ENCODE data around the gene H1-8.

Gene H1-8

GRCh38 chr3:129573493-129573892 is 30.5 kb downstream of the H1-8 start:
- DNase-seq (ENCODE audit: low read depth), result no peak

- DNase-seq (ENCODE audit: low read depth), result no peak
Measured at GRCh38 chr3:129574206-129574605, 31.2 kb downstream of the H1-8 start.

DNA sequence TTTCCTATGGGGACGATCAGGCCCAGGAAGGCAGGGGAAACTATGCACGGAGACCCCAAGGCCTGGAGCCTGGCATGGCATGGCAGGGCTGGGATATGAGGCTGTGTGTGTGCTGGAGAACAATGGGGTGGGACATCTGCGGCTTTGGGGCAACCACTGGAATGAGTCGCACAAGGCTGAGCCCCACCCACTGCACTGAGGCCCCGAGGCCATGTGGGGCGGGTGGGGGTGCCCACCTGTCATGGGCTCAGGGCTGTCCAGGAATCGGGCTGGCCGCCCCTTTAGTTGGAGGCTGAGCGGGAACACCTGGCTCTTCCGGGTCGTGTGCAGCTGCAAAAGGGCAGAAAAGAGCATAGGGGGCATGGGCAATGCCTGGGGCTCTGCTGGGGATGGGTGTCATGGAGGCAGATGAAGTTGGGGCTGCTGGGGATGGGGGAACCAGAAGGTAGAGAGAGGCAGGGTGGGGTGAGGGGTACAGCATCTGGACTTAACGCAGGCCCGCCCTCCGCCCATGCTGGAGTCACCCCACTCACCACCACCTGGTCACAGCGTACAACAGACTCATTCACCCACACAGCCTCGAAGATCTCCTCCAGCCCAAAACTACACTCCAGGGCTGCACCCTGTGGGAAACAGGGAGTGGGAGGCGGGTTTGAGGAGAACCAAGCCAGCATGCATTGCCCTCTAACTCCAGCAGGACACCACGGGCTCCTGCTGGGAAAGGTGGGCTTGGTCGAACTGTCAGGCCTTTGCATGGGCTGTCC is 32.4 kb downstream of the H1-8 start:
- DNase-seq (ENCODE audit: low read depth), result no peak

GRCh38 chr3:129575997-129576384 is 33.0 kb downstream of the H1-8 start:
- no peak for DNase-seq (ENCODE audit: low read depth)

GRCh38 chr3:129576514-129577352 is 33.8 kb downstream of the H1-8 start:
- peak; percentile 21 for DNase-seq (ENCODE audit: low read depth)

DNA sequence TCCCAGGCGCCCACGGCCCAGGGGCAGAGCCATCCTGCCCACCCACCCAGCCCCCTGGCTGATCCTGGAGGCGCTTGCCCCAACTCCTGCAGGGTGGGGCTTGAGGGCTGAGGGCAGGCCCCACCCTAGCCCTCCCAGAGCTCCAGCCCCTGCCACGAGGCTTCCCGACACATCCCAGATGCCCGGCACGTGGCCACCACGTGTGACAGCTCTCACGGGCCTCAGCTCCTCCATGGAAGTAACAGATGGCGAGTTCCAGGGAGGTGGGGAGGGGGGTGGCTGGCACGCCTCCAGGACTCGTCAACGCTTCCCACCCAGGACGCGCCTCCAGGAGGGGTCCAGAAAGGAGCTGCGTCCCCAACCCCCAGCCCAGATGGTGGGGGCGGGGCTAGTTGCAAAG is 34.4 kb downstream of the H1-8 start:
- no peak for DNase-seq (ENCODE audit: low read depth)

GRCh38 chr3:129577925-129578786 is 35.2 kb downstream of the H1-8 start:
- DNase-seq (ENCODE audit: low read depth), result no peak

DNA sequence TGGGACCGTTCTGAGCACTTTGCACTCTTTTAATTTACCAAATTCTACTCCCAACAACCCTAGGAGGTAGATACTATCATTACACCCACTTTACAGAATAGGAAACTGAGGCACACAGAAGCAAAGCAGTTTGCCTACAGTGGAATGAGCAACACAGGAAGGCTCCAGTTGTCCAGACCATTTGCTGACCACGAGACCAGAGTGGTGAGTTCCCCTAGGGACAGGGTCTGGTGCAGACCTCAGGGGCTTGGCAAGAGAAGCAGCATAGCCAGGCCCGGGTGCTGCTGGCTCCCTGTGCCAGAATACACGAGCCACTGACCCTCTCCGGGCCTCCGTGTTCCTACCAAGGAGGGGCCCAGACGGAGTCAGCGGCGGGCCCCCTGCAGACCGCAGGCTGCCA is 37.0 kb downstream of the H1-8 start:
- no peak for DNase-seq (ENCODE audit: low read depth)

- no peak for DNase-seq (ENCODE audit: low read depth)
Measured at GRCh38 chr3:129581623-129582022, 38.6 kb downstream of the H1-8 start.

GRCh38 chr3:129582799-129583198 is 39.8 kb downstream of the H1-8 start:
- DNase-seq (ENCODE audit: low read depth), result no peak

GRCh38 chr3:129583289-129583688 is 40.3 kb downstream of the H1-8 start:
- no peak for DNase-seq (ENCODE audit: low read depth)

DNA sequence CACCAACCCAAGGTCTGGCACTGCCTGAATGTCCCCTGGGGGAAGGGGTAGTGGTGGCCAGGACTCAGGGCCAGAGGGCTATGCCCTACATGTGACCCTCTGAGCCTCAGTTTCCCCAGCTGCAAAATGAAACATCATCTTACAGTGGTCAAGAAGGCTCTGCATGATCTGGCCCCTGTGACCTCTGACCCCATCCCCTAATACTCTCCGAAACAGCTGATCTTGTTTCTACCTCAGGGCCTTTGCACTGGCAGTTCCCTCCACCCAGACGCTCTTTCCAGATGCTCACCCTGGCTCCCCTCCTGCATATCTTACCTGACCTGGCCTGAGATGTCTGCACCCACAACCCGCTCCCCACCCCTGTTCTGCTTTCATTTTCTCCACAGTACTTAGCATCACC is 41.7 kb downstream of the H1-8 start:
- DNase-seq (ENCODE audit: low read depth), result no peak

DNA sequence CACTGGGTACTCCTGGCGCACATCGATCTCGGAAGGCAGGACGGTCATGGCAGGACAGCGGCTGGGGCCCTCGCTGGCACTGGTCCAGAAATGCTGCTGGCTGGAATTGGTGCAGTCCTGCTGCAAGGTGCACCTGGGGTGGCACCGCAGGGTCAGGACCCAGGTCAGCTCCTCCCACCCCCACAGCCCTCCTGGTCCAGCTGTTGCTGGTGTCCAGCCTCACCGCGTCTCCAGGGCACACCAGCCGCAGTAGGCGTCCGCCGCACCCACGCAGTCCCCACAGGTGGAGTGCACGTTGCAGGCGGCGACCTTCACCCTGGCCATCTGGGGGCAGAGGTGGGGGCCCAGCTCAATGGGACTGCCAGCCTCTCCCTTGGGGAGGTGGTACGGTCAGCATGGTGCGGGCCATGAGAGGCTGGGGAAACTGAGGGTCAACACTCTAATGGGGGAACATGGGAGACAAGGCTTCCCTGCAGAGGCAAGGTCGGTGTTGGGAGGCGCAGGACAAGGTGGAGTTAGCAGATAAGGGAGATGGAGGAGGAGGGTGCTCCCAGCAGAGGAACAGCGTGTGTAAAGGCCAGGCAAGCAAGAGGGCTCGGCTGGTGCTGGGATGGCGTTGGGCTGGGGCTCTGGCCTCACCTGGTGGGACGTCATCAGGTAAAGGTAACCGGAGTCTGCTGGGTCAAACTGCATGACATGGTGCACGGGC is 43.1 kb downstream of the H1-8 start:
- DNase-seq (ENCODE audit: low read depth), result no peak

GRCh38 chr3:129586746-129587430 is 43.9 kb downstream of the H1-8 start:
- no peak for DNase-seq (ENCODE audit: low read depth)

GRCh38 chr3:129587566-129588210 is 44.7 kb downstream of the H1-8 start:
- no peak for DNase-seq (ENCODE audit: low read depth)

DNA sequence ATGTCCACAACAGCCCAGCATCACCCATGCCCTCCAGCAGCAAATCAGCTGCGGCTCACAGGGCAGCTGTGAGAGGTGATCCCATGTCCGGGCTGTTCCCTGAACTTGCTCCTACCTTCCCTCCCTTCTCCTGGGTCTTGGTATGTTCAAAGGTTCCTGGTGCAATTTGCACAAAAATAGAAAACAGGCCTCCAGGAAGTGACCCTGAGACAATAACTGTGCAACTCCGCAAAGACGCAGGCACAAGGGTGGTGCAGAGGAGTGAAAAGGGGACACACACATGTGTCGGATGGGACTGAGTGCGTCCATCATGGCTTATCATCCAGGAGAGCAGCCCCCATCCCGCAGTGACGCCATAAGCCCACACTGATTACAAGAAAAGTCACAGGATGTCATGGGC is 47.2 kb downstream of the H1-8 start:
- DNase-seq (ENCODE audit: low read depth), result no peak

DNA sequence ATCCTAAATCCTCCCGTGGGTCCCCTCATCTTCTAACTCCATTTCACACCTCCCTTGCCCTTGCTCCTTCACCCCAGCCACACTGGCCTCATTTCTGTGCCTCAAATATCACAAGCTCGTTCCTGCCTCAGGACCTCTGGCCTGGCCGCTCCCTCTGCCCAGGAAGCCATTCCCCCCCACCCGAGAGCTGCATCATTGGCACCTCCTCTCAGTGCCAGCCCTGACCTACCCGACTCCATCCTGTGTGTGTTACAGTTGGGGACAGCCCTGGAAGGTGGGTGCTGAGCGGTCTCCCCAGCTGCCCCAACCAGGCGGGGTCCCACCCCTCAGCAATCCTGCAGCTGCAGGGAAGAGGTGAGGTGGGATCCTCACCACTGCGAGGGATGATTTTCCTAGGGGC is 49.0 kb downstream of the H1-8 start:
- no peak for DNase-seq (ENCODE audit: low read depth)

- no peak for DNase-seq (ENCODE audit: low read depth)
Measured at GRCh38 chr3:129592381-129593131, 49.6 kb downstream of the H1-8 start.

DNA sequence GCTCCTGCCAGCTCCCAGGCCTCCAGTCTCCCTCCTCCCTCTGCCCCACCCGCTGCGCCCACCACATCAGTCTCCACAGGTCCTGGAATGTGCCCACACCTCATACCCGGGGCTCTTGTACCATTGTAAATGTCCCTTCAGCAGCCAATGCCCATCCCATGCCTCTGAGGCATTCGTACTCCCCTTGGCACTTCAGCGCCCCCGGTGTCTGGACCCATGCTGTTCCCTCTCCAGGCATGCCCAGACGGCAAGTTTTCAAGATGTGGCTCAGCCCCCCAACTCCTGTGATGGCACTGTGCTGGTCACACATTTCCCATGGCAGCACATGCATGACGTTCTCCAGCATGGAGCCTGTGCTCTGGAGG is 50.2 kb downstream of the H1-8 start:
- no peak for DNase-seq (ENCODE audit: low read depth)

Measured in stimulated activated CD8-positive, alpha-beta memory T cell treated with anti-CD3 and anti-CD28 coated beads, Interleukin-15, amount 100 ng/mL, for 1 hour (primary cell).